C4-2B (cell line): ENCODE data around the gene ZNG1A.

Experiments
- CTCF ChIP-seq: fragments of 450-650 bp; conservative IDR thresholded peaks from 2 replicates; pipeline ENCODE4 v1.5.1; 2017; ENCODE audit warnings: mild to moderate bottlenecking
- ZFX ChIP-seq: fragments of 450-650 bp; IDR thresholded peaks from 2 replicates; pipeline ENCODE4 v1.6.1; 2017

GRCh38 chr9:214351-214647 lies 35.4 kb upstream of the ZNG1A start:
- TF ChIP-seq CTCF (no peak), ZFX (no peak)
